HEK293T (cell line): ENCODE data around the gene NUP205.

Experiments used
- ARNT ChIP-seq: fragments of 450-650 bp; IDR thresholded peaks from 2 replicates; pipeline ENCODE4 v1.6.1; 2017; ENCODE audit warnings: mild to moderate bottlenecking
- BHLHE40 ChIP-seq: fragments of 450-650 bp; IDR thresholded peaks from 2 replicates; pipeline ENCODE4 v1.6.1; 2016; ENCODE audit warnings: mild to moderate bottlenecking, moderate library complexity, borderline replicate concordance
- FOXA1 ChIP-seq: fragments of 450-650 bp; IDR thresholded peaks from 2 replicates; pipeline ENCODE4 v1.6.1; 2016; ENCODE audit warnings: mild to moderate bottlenecking
- FOXM1 ChIP-seq: fragments of 450-650 bp; IDR thresholded peaks from 2 replicates; pipeline ENCODE4 v1.6.1; 2017; ENCODE audit warnings: mild to moderate bottlenecking, borderline replicate concordance
- HDGF ChIP-seq: fragments of 450-650 bp; IDR thresholded peaks from 2 replicates; pipeline ENCODE4 v1.6.1; 2017; ENCODE audit warnings: antibody characterized with exemption, borderline replicate concordance
- NFRKB ChIP-seq: fragments of 450-650 bp; IDR thresholded peaks from 2 replicates; pipeline ENCODE4 v1.6.1; 2016; ENCODE audit warnings: mild to moderate bottlenecking, moderate library complexity
- SP1 ChIP-seq: fragments of 450-650 bp; IDR thresholded peaks from 2 replicates; pipeline ENCODE4 v1.6.1; 2017
- SUZ12 ChIP-seq: fragments of 450-650 bp; IDR thresholded peaks from 2 replicates; pipeline ENCODE4 v1.6.1; 2016; ENCODE audit warnings: mild to moderate bottlenecking
- TARDBP ChIP-seq: fragments of 450-650 bp; IDR thresholded peaks from 2 replicates; pipeline ENCODE4 v1.6.1; 2016
- TF ChIP-seq, protein P1 (sequence below): fragments of 450-650 bp; IDR thresholded peaks from 2 replicates; pipeline ENCODE4 v1.6.1; 2016

DNA sequence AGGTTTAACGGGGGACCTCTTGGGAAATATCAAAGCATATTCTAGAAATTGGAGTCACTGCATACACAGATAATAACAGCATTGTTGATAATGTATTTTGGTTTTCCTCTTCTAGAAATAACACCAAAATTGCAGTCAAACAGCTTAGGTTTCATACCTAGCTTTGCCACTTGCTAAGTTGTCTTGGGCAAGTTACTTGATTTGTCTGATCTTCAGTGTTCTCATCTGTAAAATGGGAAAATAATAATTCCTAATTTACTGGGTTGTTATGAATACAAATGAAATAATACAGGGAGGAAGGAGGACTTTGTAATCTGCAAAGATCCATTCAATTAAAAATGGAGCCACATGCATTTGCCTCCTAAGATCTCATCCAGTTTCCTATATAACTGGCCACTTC is 20.3 kb upstream of the NUP205 start:
- TF ChIP-seq FOXM1 (no peak), BHLHE40 (no peak), SP1 (no peak), TARDBP (no peak), HDGF (no peak), NFRKB (no peak), SUZ12 (no peak), FOXA1 (no peak), ARNT (no peak)
- TF ChIP-seq, protein P1, sequence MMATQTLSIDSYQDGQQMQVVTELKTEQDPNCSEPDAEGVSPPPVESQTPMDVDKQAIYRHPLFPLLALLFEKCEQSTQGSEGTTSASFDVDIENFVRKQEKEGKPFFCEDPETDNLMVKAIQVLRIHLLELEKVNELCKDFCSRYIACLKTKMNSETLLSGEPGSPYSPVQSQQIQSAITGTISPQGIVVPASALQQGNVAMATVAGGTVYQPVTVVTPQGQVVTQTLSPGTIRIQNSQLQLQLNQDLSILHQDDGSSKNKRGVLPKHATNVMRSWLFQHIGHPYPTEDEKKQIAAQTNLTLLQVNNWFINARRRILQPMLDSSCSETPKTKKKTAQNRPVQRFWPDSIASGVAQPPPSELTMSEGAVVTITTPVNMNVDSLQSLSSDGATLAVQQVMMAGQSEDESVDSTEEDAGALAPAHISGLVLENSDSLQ, result no peak
